ENCODE results near the gene PARVB. TPM values are rescaled to one million over a fixed set of nuclear protein-coding genes. Genes with fewer than 3 reads are reported as not detected.

Gene PARVB
- total RNA-seq, 4 donors from 2014 or later, result 10.5 to 25.1 (median 14.6) TPM

DNA sequence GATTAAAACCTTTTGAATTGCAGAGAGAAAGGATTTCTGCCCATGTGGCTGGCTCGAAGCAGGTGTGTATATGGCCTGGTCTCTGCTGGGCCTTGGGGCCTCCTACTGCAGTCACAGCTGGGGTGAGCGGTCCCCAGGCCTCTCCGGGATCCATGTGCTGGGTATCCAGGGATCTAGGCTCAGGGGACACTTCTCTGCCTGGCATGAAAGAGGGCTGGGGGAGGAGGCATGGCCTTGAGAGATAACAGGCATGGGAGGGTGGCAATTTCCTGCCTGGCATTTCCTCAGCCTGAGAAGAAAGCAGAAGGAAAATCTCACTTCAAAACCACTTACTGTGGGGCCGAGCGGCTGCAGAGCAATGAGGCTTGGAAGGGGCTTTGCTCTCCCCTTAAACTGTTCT lies 136.3 kb downstream of the PARVB start:
- no peak overlapping the region for H3K4me3 ChIP-seq (ENCODE audit: low read depth, poor library complexity, severe bottlenecking)
- intact Hi-C loops (cut with DNase I; ENCODE audit: low total_unique reads), result no loop called here
- TF ChIP-seq, protein P1, sequence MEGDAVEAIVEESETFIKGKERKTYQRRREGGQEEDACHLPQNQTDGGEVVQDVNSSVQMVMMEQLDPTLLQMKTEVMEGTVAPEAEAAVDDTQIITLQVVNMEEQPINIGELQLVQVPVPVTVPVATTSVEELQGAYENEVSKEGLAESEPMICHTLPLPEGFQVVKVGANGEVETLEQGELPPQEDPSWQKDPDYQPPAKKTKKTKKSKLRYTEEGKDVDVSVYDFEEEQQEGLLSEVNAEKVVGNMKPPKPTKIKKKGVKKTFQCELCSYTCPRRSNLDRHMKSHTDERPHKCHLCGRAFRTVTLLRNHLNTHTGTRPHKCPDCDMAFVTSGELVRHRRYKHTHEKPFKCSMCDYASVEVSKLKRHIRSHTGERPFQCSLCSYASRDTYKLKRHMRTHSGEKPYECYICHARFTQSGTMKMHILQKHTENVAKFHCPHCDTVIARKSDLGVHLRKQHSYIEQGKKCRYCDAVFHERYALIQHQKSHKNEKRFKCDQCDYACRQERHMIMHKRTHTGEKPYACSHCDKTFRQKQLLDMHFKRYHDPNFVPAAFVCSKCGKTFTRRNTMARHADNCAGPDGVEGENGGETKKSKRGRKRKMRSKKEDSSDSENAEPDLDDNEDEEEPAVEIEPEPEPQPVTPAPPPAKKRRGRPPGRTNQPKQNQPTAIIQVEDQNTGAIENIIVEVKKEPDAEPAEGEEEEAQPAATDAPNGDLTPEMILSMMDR (IDR thresholded peaks at IDR 0.05), result no peak
- TF ChIP-seq POLR2A (IDR thresholded peaks at IDR 0.05), result no peak
- 75 to 78% methylated on average over 5 of the region's 5 CpGs for WGBS, 2 donors
- no peak for DNase-seq (ENCODE audit: low spot score in 2 of 2)

DNA sequence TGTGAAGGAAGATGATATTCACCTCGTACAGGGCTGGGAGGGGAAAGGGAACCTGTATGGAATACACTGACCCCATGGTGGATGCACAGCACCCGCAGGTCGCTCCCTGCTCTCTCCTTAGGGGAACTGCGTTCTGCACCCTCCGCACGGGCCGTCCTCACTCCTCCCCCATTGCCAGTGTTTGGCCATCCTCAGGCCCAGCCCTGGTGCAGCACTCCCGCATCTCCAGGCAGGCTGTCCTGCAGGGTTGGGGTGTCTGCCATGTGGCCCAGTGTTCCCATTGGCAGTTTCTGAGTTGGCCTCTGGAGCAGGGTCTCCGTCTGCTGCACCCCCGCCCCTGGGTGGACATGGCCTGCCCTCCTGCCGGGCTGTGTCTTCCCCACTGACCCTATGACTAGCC lies 137.6 kb downstream of the PARVB start:
- H3K4me3 ChIP-seq (ENCODE audit: low read depth, poor library complexity, severe bottlenecking), result no peak overlapping the region
- no peak for TF ChIP-seq POLR2A (IDR thresholded peaks at IDR 0.05)
- TF ChIP-seq, protein P1 (IDR thresholded peaks at IDR 0.05), result no peak
- DNase-seq (ENCODE audit: low spot score in 2 of 2), result no peak
- WGBS, 2 donors, result 92% methylated on average over 11 of the region's 11 CpGs
- intact Hi-C loops (cut with DNase I; ENCODE audit: low total_unique reads), result no loop called here

DNA sequence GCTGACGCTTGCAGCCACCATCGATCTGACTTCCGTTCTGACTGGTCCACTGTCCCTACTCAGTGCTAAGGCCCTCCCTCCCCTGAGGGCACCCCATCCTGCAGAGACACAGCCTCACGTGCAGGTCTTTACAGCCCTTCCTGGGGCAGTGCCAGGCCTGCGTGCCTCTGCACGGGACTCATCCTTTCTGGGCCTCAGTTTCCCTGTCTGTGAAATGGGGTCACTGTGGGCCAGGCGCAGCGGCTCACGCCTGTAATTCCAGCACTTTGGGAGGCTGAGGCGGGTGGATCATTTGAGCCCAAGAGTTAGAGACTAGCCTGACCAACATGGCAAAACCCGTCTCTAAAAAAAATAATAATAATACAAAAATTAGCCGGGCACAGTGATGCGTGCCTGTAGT lies 138.9 kb downstream of the PARVB start:
- WGBS, 2 donors, result 74 to 76% methylated on average over 13 of the region's 13 CpGs

DNA sequence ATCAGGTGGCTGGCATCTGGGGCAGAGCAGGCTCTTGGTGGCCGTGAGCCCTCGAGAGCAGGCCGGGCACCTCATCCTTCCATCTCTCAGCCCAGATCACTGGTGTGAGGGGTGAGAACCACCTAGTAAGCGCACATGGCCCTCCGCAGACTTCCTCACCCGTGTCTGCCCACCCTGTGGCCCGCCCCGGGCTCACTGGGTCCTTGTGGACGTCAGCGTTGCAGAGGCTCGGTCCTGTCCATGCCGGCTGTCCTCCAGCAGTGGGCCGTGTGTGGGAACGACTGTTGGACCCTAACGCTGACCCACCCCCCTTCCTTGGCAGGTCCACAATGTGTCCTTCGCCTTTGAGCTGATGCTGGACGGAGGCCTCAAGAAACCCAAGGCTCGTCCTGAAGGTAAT lies 139.4 kb downstream of the PARVB start:
- no peak overlapping the region for H3K4me3 ChIP-seq (ENCODE audit: low read depth, poor library complexity, severe bottlenecking)
- no peak for DNase-seq (ENCODE audit: low spot score in 2 of 2)
- no peak for TF ChIP-seq POLR2A (IDR thresholded peaks at IDR 0.05)
- TF ChIP-seq, protein P1 (IDR thresholded peaks at IDR 0.05), result no peak
- intact Hi-C loops (cut with DNase I; ENCODE audit: low total_unique reads), result no loop called here
- WGBS, 2 donors, result 83 to 94% methylated on average over 17 to 18 of the region's 18 CpGs

More for the DNA sequence above, 138.9 kb downstream of the PARVB start:
- intact Hi-C loops (cut with DNase I; ENCODE audit: low total_unique reads), result no loop called here
- DNase-seq (ENCODE audit: low spot score in 2 of 2), result no peak
- TF ChIP-seq, protein P1 (IDR thresholded peaks at IDR 0.05), result no peak
- no peak overlapping the region for H3K4me3 ChIP-seq (ENCODE audit: low read depth, poor library complexity, severe bottlenecking)

DNA sequence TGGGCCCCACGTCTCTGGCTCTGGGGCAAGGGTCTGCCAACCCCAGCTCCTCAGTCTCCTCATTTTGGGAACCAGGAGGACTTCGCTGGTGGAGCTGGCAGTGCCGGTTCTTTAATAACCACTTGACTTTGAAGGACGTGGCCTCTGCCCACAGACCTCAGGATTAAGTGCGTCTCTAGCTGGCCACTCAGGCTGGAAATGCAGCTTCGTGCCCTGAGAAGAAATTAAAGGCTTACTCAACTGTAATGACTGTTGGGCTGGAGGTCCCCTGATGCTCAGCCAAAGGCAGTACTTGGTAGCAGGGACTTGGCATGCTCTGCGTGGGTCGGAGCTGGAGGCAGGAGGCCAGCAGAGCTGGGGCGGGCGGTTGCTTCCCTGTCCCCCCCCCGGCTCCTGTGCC lies 139.9 kb downstream of the PARVB start:
- DNase-seq (ENCODE audit: low spot score in 2 of 2), result no peak
- intact Hi-C loops (cut with DNase I; ENCODE audit: low total_unique reads), result no loop called here
- no peak overlapping the region for H3K4me3 ChIP-seq (ENCODE audit: low read depth, poor library complexity, severe bottlenecking)
- WGBS, 2 donors, result 57 to 79% methylated on average over 11 of the region's 11 CpGs
- no peak for TF ChIP-seq POLR2A (IDR thresholded peaks at IDR 0.05)
- TF ChIP-seq, protein P1 (IDR thresholded peaks at IDR 0.05), result no peak

DNA sequence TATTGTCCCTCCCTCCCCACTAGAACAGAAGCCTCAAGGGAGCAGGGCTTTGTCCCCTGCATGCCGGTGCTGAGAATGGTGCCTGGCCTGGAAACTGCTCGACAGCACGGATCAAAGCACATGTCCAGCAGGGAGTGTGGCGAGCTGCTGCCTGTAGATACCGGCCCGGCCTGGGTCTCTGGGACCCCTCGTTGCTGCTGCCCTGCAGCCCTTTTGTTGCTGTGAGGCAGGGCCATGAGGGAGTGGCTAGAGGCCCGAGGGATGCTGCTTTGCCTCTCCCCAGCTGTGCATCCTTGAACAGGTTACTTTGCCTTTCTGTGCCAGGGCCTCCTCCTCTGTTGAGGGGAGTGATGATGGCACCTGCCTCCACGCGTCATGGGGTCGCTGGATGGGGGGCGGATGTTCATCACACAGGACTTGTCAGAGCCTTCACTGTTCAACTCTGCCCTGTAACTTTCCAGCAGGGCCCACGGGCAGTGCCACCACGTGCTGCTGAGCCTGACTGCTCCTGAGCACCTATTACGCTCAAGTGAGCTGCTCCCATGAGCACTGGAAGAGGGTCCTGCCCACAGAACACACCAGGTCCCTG lies 141.3 kb downstream of the PARVB start:
- no peak overlapping the region for H3K4me3 ChIP-seq (ENCODE audit: low read depth, poor library complexity, severe bottlenecking)
- TF ChIP-seq POLR2A (IDR thresholded peaks at IDR 0.05), result no peak
- TF ChIP-seq, protein P1 (IDR thresholded peaks at IDR 0.05), result no peak
- 89 to 92% methylated on average over 13 to 14 of the region's 15 CpGs for WGBS, 2 donors
- no peak for DNase-seq (ENCODE audit: low spot score in 2 of 2)
- intact Hi-C loops (cut with DNase I; ENCODE audit: low total_unique reads), result no loop called here
